Measurements from ENCODE around the gene SNCG.
"Not testable (repeated sequence)": the region's sequence is repeated elsewhere in the genome, so short reads cannot be mapped to it uniquely, and the experiment has no call there.

Gene SNCG

GRCh38 chr10:86958116-86958900, at the start of gene SNCG:
SNCG (plus strand) TSS chr10:86958599; CDS start chr10:86958698, 99 bp downstream.
- DNase-seq = no peak

GRCh38 chr10:86914734-86915133, 43.7 kb upstream of the SNCG start:
- DNase-seq = no peak

DNA sequence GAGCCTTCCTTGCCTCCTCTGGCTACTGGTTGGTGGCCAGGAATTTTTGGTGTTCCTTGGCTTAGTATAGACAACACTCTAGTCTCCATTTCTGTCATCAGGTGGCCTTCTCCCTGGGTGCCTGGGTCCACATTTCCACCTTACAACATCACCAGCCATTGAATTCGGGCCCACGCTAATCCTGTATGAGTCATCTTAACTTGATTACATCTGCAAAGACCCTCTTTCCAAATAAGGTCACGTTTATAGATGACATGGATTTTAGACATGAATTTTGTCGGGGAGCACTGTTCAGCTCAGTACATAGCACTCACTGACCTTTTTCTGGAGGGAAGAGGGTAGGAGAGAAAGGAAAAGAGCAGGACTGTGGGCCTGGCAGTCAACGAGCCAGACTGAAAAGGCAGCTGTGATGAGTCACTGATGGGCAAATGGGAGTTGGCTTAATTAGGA, 40.4 kb upstream of the SNCG start:
- no peak for DNase-seq

GRCh38 chr10:86922553-86922961, 35.8 kb upstream of the SNCG start:
- no peak for DNase-seq

- no peak for DNase-seq
Observed at GRCh38 chr10:86929468-86930380, 28.7 kb upstream of the SNCG start.

GRCh38 chr10:86931872-86932271, 26.5 kb upstream of the SNCG start:
- no peak for DNase-seq

- no peak for DNase-seq
Observed at GRCh38 chr10:86932674-86933073, 25.7 kb upstream of the SNCG start.

GRCh38 chr10:86934162-86934711, 24.2 kb upstream of the SNCG start:
- DNase-seq = not testable (repeated sequence)

GRCh38 chr10:86936661-86937501, 21.5 kb upstream of the SNCG start:
- no peak for DNase-seq

- no peak for DNase-seq
Observed at GRCh38 chr10:86937502-86938154, 20.8 kb upstream of the SNCG start.

DNA sequence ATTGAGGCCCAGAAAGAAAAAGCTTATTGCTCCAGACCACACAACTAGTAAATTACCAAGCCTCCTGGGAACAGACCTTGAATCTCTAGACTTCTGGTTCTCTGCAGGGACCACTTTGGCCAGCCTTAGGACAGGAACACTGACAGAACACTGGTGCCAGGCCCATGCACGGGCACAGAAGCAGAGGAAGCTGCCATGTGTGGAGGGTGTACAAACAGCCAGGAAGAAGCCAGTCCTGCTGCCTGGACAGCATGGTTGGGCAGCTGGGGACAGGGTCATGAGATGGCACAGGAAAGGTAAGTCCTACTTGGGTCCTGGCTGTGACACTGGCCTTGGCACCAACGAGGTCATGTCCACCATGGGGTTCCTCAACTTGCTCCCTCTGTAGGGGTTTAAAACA, 20.1 kb upstream of the SNCG start:
- DNase-seq = no peak

- not testable (repeated sequence) for DNase-seq
Observed at GRCh38 chr10:86940076-86940475, 18.3 kb upstream of the SNCG start.

DNA sequence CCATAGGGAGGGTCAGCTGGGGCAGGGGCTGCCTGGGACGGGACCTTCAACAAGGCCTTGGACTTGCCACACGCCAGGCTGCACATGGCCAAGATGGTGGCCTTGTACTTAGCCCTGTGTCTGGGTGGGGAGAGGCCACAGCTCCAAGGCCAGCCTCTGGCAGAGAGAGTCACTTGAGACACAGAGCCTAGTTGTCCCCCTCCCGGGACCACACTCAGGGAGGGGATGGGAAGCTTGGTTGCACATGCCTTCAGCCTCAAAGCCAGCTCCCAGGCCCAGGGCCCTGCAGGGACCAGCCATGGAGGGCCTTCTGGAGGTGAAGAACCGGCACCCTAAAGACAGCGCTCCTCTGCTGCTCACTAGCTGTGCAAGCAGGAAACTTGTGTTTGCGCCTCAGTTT, 17.7 kb upstream of the SNCG start:
- DNase-seq = no peak

DNA sequence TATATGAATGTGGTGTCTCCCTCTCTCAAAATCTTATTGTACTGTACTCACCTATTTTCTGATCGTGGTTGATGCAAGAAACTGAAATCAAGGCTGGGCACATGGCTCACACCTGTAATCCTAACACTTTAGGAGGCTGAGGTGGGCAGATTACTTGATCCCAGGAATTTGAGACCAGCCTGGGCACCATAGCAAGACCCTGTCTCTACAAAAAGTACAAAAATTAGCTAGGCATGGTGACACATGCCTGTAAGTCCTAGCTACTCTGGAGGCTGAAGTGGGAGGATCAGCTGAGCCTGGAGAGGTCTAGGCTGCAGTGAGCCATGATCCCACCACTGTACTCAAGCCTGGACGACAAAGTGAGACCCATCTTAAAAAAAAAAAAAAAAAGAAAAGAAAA, 17.0 kb upstream of the SNCG start:
- DNase-seq = no peak

- DNase-seq = no peak
Observed at GRCh38 chr10:86941991-86942421, 16.4 kb upstream of the SNCG start.

GRCh38 chr10:86942441-86943315, 15.7 kb upstream of the SNCG start:
- DNase-seq = no peak

DNA sequence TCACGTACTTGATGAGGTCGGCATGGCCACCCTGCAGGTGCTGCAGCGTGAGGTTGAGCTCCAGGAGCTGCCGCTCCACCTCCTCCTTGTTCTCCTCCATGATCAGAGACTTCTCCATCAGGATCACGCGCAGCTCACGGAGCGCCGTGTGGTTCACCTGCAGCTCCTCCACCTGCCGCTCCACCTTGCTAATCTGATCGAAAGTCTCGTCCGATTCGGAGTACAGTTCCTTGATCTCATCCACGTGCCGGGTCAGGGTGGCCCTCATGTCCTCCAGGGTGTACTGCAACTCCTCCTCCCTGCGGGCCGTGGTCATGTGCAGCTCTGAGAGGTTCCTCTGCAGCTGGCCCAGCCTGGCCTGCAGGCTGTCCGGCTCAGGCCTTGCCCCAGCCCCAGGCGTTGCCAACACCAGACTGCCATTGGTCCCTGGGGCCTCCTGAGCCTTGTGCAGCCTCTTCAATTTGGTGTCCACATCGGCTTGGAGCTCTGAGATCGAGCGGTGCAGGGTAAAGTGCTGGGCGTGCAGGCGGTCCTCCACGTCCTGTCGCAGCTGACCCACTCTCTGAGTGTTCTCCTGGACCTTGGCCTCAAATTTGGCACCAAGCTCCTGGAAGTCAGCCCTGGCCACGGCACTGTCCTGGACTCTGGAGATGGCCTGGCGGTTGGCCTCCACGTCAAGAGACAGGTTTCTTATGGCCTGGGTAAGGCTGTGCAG, 14.9 kb upstream of the SNCG start:
- DNase-seq = no peak

DNA sequence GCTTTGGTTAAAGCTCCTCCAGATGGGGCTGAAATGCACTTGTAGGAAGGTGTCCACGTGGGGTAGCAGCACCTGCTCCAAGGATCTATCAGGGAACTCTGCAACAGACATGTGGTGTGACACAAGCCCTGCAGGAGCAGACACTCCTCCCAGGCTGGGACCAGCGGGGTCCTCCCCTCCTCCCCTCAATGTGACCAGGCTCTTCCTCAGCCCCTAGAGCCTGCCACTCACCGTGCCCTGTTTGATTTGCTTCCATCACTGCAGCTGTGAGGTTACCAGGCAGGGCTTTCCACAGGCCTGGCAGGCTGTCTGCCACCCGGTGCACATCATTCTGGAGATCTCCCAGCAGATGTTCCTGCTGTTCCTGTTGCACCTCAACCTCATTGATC, 14.4 kb upstream of the SNCG start:
- no peak for DNase-seq

- DNase-seq = no peak
Observed at GRCh38 chr10:86944471-86944870, 13.9 kb upstream of the SNCG start.

DNA sequence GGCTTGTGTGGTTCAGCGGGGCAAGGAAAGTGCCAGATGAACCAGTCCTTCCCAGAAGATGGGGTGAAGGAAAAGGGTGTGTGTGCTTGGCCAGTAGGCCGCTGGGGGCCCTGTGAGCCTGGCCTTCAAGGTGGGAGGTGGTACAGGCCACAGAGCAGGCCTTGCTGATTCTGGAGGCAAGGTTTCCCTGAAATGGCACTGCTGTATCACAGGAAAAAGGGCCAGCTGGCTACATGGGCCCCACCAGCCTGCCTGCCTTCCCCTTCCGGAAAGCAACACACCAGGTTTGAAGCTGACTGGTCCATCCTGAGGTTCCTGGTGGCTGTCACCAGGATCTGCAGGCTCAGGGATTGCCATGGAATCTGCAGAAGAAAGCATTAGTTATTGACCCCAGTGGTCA, 13.5 kb upstream of the SNCG start:
- no peak for DNase-seq

All from stimulated activated CD4-positive, alpha-beta T cell treated with anti-CD3 and anti-CD28 coated beads, Interleukin-4, amount 100 ng/mL, for 1 hour (primary cell).